Nephron progenitor cell (in vitro differentiated cells): Measurements from ENCODE around the gene ZNF189.

Source experiments
- DNase-seq: peaks from one replicate; pipeline ENCODE4 v3.0.0; 2021
- H3K27ac Mint-ChIP-seq: 2 replicates; pipeline ENCODE4 v1.8.0; 2021; ENCODE audit warnings: mild to moderate bottlenecking, moderate library complexity, mixed read lengths
- H3K27me3 Mint-ChIP-seq: 2 replicates; pipeline ENCODE4 v1.8.0; 2021; ENCODE audit warnings: mild to moderate bottlenecking, low read depth, mixed read lengths; ENCODE audit not compliant: poor library complexity
- H3K36me3 Mint-ChIP-seq: 2 replicates; pipeline ENCODE4 v1.8.0; 2021; ENCODE audit warnings: low read depth, mixed read lengths
- H3K4me1 Mint-ChIP-seq: 2 replicates; pipeline ENCODE4 v1.8.0; 2021; ENCODE audit warnings: mixed read lengths
- H3K4me3 Mint-ChIP-seq: 2 replicates; pipeline ENCODE4 v1.8.0; 2021; ENCODE audit warnings: mild to moderate bottlenecking, moderate library complexity, mixed read lengths
- H3K9me3 Mint-ChIP-seq: 2 replicates; pipeline ENCODE4 v1.8.0; 2021; ENCODE audit warnings: mild to moderate bottlenecking, moderate library complexity, mixed read lengths
- CTCF ChIP-seq: fragments of 200-600 bp; sonication (generic); IDR thresholded peaks from 2 replicates; pipeline ENCODE4 v1.5.0; 2021; ENCODE audit warnings: antibody characterized with exemption

The ZNF189 gene

DNA sequence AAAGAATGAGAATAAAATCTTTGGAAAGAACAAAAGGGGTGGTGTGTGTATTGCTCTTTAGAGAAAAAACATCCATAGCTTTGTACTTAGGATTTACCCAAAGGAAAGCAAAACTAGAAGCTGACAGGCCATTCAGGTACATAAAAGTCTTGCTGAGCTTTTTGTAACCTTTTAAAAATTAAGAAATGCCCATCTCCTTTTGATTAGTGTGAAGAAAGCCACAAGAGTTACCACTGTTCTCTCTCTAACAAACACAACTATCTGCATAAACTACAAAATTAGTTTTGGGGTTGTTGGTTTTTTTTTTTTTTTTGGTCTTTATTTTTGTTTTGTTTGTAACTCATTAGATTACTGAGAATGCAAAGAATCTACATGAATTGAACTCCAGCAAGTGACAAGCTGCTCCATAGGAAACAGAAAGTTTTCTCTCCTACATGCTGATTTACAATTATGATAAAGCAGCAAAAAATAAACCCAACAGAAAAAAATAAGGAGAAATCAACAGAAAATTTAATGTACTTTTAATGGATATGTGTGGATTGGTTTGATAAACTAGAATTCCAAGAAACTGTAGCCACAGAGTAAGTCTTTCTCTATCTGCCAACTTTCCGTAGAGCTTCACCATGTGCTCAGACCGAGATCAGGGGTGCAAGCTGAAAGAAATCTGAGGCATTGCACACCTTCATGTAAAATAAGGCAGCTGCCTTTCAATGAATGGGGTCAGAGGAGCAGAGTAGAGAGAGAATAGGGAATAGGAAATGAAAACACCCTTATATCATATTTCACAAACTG is 26.1 kb upstream of the ZNF189 start:
- H3K27me3 Mint-ChIP-seq, result no peaks in the 10 kb centered on the region
- TF ChIP-seq CTCF, result no peak
- no peak overlapping the region for H3K4me3 Mint-ChIP-seq
- DNase-seq, result no peak
- H3K27ac Mint-ChIP-seq, result no peak overlapping the region
- peaks cover 6% of the 10 kb centered on the region for H3K9me3 Mint-ChIP-seq
- H3K4me1 Mint-ChIP-seq, result no peaks in the 10 kb centered on the region
- H3K36me3 Mint-ChIP-seq, result no peaks in the 10 kb centered on the region

DNA sequence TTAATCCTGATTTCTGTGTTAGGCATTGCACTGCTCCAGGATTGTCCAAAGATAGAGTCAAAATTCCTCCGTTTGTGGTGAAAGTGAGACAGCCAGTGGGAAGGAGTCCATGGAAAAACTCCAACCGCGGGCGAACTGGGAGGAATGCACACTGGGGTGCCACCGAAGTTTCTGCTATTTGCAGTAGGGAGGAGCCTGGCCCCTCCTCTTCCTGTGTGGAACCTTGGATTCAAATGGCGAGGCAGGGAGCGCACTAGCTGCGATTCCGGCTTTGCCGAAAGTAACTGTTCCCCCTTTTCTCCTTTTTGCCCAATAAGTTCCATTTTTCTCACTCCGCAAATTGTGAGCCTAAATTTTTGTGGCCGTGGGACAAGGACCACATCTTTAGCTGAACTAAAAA is 23.1 kb upstream of the ZNF189 start:
- H3K27me3 Mint-ChIP-seq, result no peaks in the 10 kb centered on the region
- H3K27ac Mint-ChIP-seq, result no peak overlapping the region
- no peak overlapping the region for H3K4me3 Mint-ChIP-seq
- no peaks in the 10 kb centered on the region for H3K4me1 Mint-ChIP-seq
- H3K9me3 Mint-ChIP-seq, result peaks cover 26% of the 10 kb centered on the region
- DNase-seq, result no peak
- TF ChIP-seq CTCF, result no peak
- no peaks in the 10 kb centered on the region for H3K36me3 Mint-ChIP-seq

- peaks cover 26% of the 10 kb centered on the region for H3K9me3 Mint-ChIP-seq
- no peak for DNase-seq
- no peak overlapping the region for H3K4me3 Mint-ChIP-seq
- H3K4me1 Mint-ChIP-seq, result no peaks in the 10 kb centered on the region
- H3K36me3 Mint-ChIP-seq, result peaks cover 5% of the 10 kb centered on the region
- H3K27me3 Mint-ChIP-seq, result no peaks in the 10 kb centered on the region
- TF ChIP-seq CTCF, result no peak
- H3K27ac Mint-ChIP-seq, result no peak overlapping the region
Observed at GRCh38 chr9:101376111-101376848, 22.4 kb upstream of the ZNF189 start.

- no peak for TF ChIP-seq CTCF
- Mint-ChIP-seq H3K27me3 (no peaks in the 10 kb centered on the region), H3K4me3 (no peak overlapping the region), H3K4me1 (no peaks in the 10 kb centered on the region), H3K36me3 (peaks cover 16% of the 10 kb centered on the region), H3K9me3 (peaks cover 38% of the 10 kb centered on the region), H3K27ac (no peak overlapping the region)
- DNase-seq, result no peak
Observed at GRCh38 chr9:101380295-101380694, 18.4 kb upstream of the ZNF189 start.

DNA sequence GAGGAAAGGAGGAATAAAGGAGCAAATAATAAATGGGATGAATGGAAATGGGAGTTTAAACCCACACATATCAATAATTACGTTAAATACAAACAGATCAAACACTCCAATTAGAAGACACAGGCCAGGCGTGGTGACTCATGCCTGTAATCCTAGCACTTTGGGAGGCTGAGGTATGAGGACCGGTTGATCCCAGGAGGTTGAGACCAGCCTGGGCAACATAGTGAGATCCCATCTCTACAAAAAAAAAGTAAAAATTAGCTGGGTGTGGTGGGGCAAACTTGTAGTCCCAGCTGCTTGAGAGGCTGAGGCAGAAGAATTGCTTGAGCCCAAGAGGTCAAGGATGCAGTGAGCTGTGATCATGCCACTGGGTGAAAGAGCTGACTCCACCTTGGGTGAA is 17.5 kb upstream of the ZNF189 start:
- Mint-ChIP-seq H3K27me3 (no peaks in the 10 kb centered on the region), H3K4me3 (no peak overlapping the region), H3K9me3 (peaks cover 46% of the 10 kb centered on the region), H3K4me1 (no peaks in the 10 kb centered on the region), H3K27ac (no peak overlapping the region), H3K36me3 (peaks cover 25% of the 10 kb centered on the region)
- DNase-seq, result no peak
- no peak for TF ChIP-seq CTCF
